ENCODE data around the gene RIN3.
A peak's percentile ranks its signal among the peaks of the same experiment; 100 is the strongest.

RIN3 gene

DNA sequence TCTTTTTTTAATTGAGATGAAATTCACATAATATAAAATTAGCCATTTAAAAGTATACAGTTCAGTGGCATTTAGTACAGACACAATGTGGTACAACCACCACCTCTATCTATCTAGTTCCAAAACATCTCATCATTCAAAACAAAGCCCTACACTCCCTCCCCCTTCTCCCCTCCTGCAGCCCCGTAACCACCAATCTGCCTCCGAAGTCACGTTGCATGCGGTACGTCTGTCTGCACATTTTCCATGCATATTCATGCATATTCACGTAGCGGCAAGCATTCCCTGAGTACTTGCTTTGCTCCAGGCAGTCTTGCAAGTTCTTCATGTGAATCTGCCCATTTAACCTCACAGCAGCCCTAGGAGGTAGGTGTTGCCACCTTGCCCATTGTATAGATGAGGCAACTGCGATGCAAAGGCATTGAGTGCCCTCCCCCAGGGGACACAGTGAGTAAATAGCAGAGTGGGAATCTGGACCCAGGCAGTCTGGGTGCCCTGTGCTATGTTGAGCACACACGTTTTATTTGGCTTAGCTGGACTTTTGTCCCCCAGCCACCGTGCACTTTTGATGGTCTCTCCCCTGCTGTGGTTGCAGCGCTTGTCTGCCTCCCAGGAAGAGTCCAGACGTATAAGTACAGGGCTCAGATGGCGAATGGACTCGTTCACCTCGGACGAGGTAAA lies 43.4 kb downstream of the RIN3 start:
- no peak for DNase-seq

GRCh38 chr14:92557544-92557912 lies 43.9 kb downstream of the RIN3 start:
- DNase-seq = no peak

DNA sequence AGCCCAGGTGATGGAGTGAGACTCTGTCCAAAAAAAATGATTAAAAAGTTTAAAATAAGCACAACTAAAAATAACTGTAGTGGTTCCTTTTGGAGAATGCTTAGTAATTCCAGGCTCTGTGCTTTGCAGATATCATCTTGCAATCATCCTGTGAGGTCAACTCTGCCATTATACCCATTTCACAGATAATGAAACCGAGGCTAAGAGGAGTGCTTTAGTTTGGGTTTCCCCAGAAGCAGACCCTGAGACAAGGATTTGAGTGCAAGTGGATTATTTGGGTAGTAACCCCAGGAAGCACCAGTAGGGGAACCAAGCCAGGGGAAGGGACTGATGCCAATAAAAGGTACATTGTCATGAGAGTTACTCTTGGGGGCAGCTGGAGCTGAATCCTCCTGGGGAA lies 44.7 kb downstream of the RIN3 start:
- no peak for DNase-seq

GRCh38 chr14:92559486-92559885 lies 45.9 kb downstream of the RIN3 start:
- no peak for DNase-seq

GRCh38 chr14:92560106-92560865 lies 46.7 kb downstream of the RIN3 start:
- peak; percentile 50 for DNase-seq

- no peak for DNase-seq
Observed at GRCh38 chr14:92561906-92562479, 48.4 kb downstream of the RIN3 start.

- DNase-seq = no peak
Observed at GRCh38 chr14:92563359-92563758, 49.8 kb downstream of the RIN3 start.

DNA sequence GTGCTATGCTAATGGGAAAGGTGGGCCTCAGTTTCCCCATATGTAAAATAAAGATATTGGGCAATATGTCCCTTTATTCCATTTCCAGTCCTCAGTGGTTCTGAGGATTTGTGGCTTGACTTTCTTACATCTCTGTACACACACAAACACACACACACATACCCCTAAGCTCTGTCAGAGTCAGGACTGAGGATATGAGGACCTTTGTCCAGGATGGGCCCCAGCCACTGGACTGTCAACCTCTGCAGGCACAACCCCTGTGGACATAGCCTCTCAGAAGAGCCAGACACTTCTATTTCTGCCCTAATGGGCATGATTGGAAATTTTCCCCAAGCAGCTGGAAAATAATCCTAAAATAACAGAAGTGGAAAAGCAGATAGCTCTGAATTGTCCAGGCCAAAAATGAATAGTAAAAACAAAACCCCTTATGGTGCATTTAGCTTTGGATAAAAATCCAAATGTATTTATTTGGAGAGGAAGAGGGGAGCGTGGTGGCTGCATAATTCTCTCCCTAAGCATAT lies 50.2 kb downstream of the RIN3 start:
- DNase-seq = no peak

DNA sequence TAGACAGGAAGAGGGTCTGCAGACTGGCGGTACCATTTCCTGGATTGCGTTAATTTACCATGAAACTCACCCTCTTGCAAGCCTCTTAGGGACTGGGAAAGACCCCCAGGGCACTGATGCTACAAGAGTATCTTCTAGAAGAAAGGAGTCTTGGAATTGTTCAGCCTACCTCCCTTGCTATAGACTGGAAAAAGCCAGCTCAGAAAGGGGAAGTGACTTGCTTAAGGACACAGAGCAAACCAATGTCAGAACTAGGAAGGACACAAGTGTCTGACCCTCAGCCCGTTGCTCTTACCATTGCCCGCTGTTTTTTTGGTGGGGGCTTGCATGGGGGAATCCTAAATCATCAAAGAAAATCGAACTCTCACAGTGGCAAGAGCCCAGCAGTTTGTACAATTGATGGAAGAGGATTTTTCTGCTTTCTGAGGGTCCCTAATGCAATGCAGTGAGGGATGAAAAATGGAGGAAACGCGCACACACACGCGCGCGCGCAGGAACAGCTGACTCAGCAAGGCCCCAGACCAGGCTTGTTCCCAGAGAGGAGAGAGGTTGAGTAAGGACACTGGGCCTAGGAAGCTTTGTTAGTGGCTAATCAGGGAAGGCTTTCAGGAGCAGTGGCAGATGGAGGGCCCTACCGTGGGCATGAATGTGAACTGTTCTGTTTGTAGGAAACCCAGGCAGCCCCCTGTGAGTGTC lies 50.9 kb downstream of the RIN3 start:
- DNase-seq = no peak

GRCh38 chr14:92565040-92565717 lies 51.6 kb downstream of the RIN3 start:
- no peak for DNase-seq

GRCh38 chr14:92565718-92566115 lies 52.1 kb downstream of the RIN3 start:
- no peak for DNase-seq

DNA sequence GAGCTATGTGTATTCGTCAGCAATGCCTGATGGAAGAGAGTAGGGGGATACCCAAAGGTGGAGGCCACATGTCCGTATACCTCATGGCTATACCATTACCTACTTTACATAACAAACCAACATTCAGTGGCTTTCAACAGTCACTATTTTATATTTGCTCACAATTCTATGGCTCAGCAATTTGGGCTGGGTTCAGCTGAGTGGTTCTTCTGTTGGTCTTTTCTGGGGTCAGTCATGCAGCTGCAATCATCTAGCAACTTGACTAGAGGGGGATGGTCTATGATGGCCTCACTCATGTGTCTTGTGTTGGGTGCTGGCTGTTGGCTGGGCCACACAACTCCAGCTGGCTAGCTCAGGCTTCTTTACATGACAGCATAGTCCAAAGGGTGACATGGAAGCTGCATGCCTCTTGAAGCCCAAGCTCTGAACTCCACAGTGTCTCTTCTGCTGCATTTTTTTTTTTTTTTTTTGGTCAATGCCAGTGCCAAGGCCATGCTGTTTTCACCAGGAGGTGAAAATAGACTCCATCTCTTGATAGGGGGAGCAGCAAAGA lies 53.7 kb downstream of the RIN3 start:
- DNase-seq = no peak

- peak; percentile 65 for DNase-seq
Observed at GRCh38 chr14:92568621-92569479, 55.3 kb downstream of the RIN3 start.

DNA sequence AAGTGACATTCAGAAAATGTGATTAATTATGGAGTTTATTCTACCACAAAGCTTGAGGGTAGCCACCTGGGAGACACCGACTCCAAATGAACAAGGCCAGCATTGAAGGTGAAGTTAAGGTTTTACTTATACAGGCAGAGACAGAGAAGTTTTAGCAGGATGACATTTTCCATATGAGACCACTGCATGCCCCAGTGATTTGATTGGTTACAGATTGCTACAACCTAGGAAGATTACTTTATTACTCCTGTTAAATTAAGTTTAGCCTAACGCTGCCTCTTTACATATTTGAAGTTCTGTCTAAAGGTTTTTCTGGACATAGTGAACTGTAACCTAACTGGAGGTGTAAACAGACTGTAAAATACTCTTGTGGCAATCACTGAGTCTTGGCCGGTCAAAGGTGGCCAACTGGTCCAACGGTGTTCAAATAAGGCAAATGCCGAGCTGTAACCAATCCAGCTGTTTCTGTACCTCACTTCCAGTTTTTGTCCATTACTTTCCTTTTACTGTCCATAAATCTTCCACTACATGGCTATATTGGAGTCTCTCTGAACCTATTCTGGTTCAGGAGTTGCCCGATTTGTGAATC lies 57.2 kb downstream of the RIN3 start:
- no peak for DNase-seq

GRCh38 chr14:92572050-92572449 lies 58.5 kb downstream of the RIN3 start:
- no peak for DNase-seq

- no peak for DNase-seq
Observed at GRCh38 chr14:92573761-92574498, 60.3 kb downstream of the RIN3 start.

- DNase-seq = no peak
Observed at GRCh38 chr14:92575061-92575747, 61.6 kb downstream of the RIN3 start.

GRCh38 chr14:92575748-92576303 lies 62.2 kb downstream of the RIN3 start:
- DNase-seq = no peak

- peak; percentile 50 for DNase-seq
Observed at GRCh38 chr14:92577321-92577742, 63.8 kb downstream of the RIN3 start.

Data from CD4-positive, alpha-beta T cell treated with Interleukin-10 for 1 hour (primary cell).